HS-27A (cell line): ENCODE measurements around the gene PACS1.

ENCODE experiments used
- DNase-seq: peaks from one replicate; pipeline ENCODE4 v3.0.0-alpha.2; 2012; ENCODE audit warnings: low read depth, missing footprints

PACS1 gene

DNA sequence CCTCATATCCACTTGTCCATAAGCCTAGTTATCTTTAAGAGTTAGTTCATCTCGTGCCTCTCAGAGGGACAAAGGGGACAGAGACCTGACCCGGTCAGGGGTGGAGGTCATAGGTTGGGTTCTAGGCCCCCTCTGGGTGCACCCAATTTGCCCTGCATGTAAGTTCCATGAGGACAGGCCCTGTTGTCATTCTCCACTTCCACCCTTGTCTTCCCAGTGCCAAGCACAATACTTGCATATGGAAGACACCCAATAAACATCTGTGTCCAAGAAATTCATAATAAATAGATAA lies 220.2 kb downstream of the PACS1 start:
- DNase-seq = no peak

DNA sequence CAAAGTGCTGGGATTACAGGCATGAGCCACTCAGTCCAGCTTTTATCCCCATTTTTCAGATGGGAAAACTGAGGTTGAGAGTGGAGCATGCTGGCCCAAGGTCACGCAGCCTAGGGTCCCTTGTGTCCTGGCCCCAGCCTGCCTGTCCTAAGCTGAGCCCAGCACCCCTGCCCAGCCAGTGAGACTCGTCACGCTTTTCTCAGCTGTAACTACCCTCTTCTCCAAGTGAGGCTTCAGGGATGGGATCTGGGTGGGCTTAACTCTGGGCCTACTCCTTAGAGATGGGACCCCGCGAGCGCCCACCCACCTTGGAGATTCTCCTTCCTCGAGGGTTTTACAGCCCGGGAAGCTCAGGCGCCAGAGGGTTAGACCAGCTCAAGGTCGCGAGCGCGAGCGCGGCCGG lies 221.2 kb downstream of the PACS1 start:
- DNase-seq = no peak

DNA sequence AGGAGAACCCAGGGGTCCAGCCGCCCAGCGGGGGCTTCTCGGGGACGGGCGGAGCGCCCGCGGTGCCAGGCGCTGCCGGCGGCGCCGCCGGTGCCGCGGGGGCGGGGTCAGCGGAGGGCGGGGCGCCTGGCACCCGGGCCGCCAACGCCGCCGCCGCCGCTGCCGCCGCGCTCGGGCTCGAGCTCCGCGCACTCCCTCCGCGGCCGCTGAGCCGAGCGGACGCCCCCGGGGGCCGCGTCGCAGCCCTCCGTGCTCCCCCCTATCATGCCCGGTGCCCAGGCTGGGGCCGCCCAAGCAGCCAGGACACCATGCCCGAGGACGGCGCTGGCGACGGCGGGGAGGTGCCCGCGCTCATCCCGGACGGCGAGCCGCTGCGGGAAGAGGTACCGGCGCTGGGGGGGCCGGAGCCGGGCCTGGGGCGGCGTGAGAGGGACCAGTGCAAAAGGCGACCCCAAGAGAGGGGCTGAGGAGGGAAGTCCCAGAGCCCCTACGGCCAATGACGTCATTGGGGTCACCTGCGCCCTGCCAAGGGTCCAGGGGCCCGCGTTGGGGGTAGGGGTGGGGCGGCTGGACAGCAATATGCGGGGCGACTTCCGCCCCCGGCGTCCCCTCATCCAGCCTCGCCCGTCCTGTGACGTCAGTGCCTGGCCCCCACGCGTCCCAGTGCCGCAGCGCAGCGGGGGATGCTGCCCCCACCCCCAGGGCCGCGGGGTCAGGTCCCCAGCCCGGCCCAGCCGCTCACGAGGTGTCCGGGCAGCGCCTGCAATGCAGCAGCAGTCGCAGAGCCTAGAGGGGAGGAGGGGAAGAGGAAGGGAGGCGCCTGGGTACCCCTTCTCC lies 221.9 kb downstream of the PACS1 start, which contains the start of gene TMEM151A:
Gene TMEM151A, plus strand, starts transcription at position 189 of the 837 bp plus-strand sequence. Its CDS starts 120 bp downstream, at position 309.
- DNase-seq = no peak

DNA sequence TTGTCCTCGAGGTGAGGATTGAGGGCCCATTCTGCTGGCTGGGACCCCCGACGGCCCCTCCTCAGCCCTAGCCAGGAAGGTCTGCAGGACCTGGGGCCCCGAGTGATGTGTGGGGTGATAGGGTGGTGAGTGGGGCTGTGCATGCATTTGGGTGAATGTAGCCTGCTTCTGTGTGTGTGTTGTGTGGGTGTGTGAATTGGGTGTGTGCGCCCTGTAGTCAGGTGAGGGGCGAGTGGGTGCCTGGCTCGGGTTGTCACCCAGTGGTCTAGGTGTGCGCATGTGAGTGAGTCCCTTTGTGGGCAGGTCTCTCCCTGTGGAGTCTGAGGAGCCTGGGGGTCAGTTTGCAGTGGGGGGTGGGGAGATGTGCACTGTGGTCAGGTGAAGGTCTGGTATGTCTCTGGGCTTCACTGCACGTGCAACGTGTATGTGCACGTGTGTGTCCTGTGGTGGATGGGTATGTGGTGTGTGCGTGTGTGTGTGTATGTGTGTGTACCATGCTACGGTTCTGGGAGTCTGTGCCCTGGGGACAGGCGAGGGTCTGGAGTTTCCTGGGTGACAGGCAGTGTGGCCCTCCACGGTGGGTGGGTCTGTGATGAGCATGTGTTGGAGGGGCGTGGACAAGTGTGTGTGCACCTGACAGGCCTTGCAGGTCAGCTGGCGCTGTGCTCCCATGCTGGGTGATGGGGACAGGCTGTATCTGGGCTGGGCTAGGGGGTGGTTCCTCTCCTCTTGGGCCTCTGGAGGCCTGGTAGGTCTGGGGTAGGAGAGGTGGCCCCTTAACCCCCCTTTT lies 222.7 kb downstream of the PACS1 start:
- no peak for DNase-seq

DNA sequence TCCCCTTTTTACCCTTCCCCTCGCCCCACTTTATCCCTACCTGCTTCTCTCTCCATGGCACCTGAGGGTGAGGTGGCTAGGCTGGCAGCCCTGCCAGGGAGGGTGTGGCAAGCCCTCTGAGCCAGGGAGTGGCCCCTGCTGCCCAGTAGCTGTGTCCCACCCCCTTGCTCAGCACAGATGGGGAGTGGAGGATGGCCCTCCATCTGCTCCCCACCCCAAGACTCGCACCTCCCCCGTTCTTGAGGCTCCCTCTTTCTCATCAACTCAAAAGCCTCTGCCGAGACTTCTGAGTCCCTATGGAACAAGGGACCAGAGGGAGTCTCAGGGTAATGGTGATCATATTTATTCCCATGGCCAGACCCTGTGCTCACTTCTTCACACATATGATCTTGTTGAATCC lies 223.3 kb downstream of the PACS1 start:
- no peak for DNase-seq

DNA sequence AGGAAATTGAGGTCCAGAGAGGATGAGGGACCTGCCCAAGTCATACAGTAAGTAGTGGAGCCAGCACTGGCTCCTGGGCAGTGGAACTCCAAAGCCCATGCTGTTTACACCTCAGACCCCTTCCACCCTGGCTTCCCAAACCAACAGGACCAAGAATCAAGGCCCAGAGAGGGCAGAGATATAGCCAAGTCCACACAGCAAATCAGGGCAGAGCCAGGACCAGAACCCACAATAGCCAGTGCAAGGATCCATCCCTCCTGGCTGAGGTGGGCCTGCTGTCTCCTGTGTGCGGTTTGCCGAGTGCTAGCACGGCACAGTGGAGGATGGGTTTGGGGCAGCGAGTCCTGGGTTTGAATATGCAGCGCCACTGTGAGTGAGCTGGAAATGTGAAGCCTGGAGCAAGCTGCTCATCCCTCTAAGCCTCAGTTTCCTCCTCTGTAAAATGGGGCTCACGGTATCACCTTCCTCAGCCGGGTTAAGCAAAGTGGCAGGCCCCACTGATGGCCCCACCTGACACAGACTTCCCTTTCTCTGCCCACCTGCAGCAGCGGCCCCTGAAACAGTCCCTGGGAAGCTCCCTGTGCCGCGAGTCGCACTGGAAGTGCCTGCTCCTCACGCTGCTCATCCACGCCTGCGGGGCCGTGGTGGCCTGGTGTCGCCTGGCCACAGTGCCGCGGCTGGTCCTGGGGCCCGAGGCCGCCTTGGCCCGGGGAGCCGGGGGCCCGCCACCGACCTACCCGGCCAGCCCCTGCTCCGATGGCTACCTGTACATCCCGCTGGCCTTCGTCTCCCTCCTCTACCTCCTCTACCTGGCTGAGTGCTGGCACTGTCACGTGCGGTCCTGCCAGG lies 223.9 kb downstream of the PACS1 start:
- no peak for DNase-seq
